Stomach (tissue), 9 donors: ENCODE results near the gene ST6GALNAC3. TPM values are rescaled to one million over a fixed set of nuclear protein-coding genes. Genes with fewer than 3 reads are reported as not detected.
A peak's percentile ranks its signal among the peaks of the same experiment; 100 is the strongest.

Experiments used
- DNase-seq, 2 donors: peaks; one replicate each; pipeline versions ENCODE4 v3.0.0 to v3.0.0-alpha.2; 2013 to 2019
- H3K27ac ChIP-seq, 5 donors: fragments of 200-600 bp in 4 of 5; sonication (generic) in 4 of 5; one replicate each; pipeline ENCODE4 v1.5.1; 2013 to 2019; ENCODE audit warnings: mild to moderate bottlenecking in 1 of 5, moderate library complexity in 1 of 5
- H3K27me3 ChIP-seq, 3 donors: fragments of 200-600 bp; sonication (generic); one replicate each; pipeline ENCODE4 v1.5.1; 2017 to 2019; ENCODE audit warnings: mixed run types in 1 of 3
- H3K36me3 ChIP-seq, 4 donors: fragments of 200-600 bp; sonication (generic); 1 replicate in 3 of 4; 2 replicates in 1 of 4; pipeline ENCODE4 v1.5.1; 2016 to 2019
- H3K4me1 ChIP-seq, 4 donors: fragments of 200-600 bp; sonication (generic); one replicate each; pipeline ENCODE4 v1.5.1; 2016 to 2019
- H3K4me3 ChIP-seq, 4 donors: fragments of 200-600 bp; sonication (generic) in 3 of 4; one replicate each; pipeline ENCODE4 v1.5.1; 2016 to 2019; ENCODE audit warnings: mild to moderate bottlenecking in 1 of 4
- H3K9me3 ChIP-seq, 4 donors: fragments of 200-600 bp; sonication (generic); one replicate each; pipeline ENCODE4 v1.5.1; 2016 to 2019
- CTCF ChIP-seq, 7 experiments: fragments of 450-650 bp in 4 of 7; fragments of 200-600 bp in 3 of 7; sonication (generic) in 3 of 7; IDR thresholded peaks; one replicate each; pipeline ENCODE4 v1.5.1; 2016 to 2019; ENCODE audit warnings: antibody characterized with exemption in 7 of 7, control low read depth in 2 of 7, mild to moderate bottlenecking in 1 of 7
- EP300 ChIP-seq: sonication (generic); formaldehyde crosslinking; IDR thresholded peaks from one replicate; pipeline ENCODE4 v1.6.1; 2017; ENCODE audit warnings: antibody characterized with exemption
- POLR2A ChIP-seq, 4 donors: fragments of 450-650 bp; IDR thresholded peaks; one replicate each; pipeline ENCODE4 v1.6.1; 2016; ENCODE audit warnings: antibody characterized with exemption in 4 of 4, control low read depth in 2 of 4, mild to moderate bottlenecking in 1 of 4, moderate library complexity in 1 of 4
- POLR2AphosphoS5 ChIP-seq, 3 donors: sonication (generic); formaldehyde crosslinking; IDR thresholded peaks; one replicate each; pipeline ENCODE4 v1.6.1; 2016; ENCODE audit warnings: antibody characterized with exemption in 3 of 3
- WGBS, 5 donors: extraction: QIAGEN DNeasy Blood & Tissue Kit in 3 of 5; methylation state at CpG; one replicate each; pipeline versions ENCODE4 v1.1.5 to v1.1.7; 2013 to 2018; 5-methylcytosine and 5-hydroxymethylcytosine counted together
- intact Hi-C: fragments of 100-400 bp; cut with DNase I; formaldehyde crosslinking; loops from one replicate; pipeline ENCODE4 v1.15.1; 2023; ENCODE audit warnings: low total_unique reads
- polyA plus RNA-seq, 3 donors: library from polyadenylated mRNA; stranded (reverse); fragments of 200-250 nt; gene quantifications; one replicate each; pipeline ENCODE4 v1.2.3, GENCODE V29; 2013
- total RNA-seq, 5 donors: library from RNA; depleted of rRNA; stranded (reverse); fragments of >200 nt; gene quantifications; one replicate each; pipeline versions ENCODE4 v1.1.0 to v1.2.3, GENCODE V29; 2014 to 2016
- donor health status: healthy with polysubstance abuse.
- donor health status: Bipolar disorder and iron deficiency.
- donor health status: healthy.

The ST6GALNAC3 gene
- total and polyA plus RNA-seq, 8 donors, result under 0.01 to 21.7 (median 1.2) TPM; not detected in 1

GRCh38 chr1:76669624-76670315, 595.2 kb downstream of the ST6GALNAC3 start:
- intact Hi-C loops, result no loop called here
- TF ChIP-seq POLR2A (IDR thresholded peaks at IDR 0.05), result no peak
- no peak for TF ChIP-seq CTCF (IDR thresholded peaks at IDR 0.05)
- TF ChIP-seq EP300, result no peak
- TF ChIP-seq POLR2AphosphoS5 (IDR thresholded peaks at IDR 0.05), result no peak
- 82 to 89% (median 88%) methylated on average over 3 of the region's 3 CpGs for WGBS, 5 donors

GRCh38 chr1:76674689-76675210, 600.2 kb downstream of the ST6GALNAC3 start:
- no peak for DNase-seq
- TF ChIP-seq CTCF (IDR thresholded peaks at IDR 0.05), result no peak
- TF ChIP-seq POLR2AphosphoS5 (IDR thresholded peaks at IDR 0.05), result no peak
- no peak for TF ChIP-seq EP300
- TF ChIP-seq POLR2A (IDR thresholded peaks at IDR 0.05), result no peak
- Histone ChIP-seq H3K9me3 (no peaks in the 10 kb centered on the region), H3K27me3 (no peaks in the 10 kb centered on the region), H3K4me1 (no peaks in the 10 kb centered on the region), H3K4me3 (no peak overlapping the region), H3K36me3 (no peaks in the 10 kb centered on the region), H3K27ac (no peak overlapping the region)
- intact Hi-C loops, result no loop called here
- WGBS, 5 donors, result 84 to 96% (median 90%) methylated on average over 3 of the region's 3 CpGs

More at GRCh38 chr1:76669624-76670315, 595.2 kb downstream of the ST6GALNAC3 start:
- Histone ChIP-seq H3K9me3 (no peaks in the 10 kb centered on the region), H3K4me3 (no peak overlapping the region), H3K27ac (no peak overlapping the region), H3K27me3 (no peaks in the 10 kb centered on the region), H3K4me1 (no peaks in the 10 kb centered on the region), H3K36me3 (no peaks in the 10 kb centered on the region)
- no peak for DNase-seq

GRCh38 chr1:76677416-76678405, 603.2 kb downstream of the ST6GALNAC3 start:
- no peaks in the 10 kb centered on the region for H3K36me3 ChIP-seq
- no peak for TF ChIP-seq POLR2A (IDR thresholded peaks at IDR 0.05)
- TF ChIP-seq EP300, result no peak
- TF ChIP-seq CTCF (IDR thresholded peaks at IDR 0.05), result no peak
- H3K27me3 ChIP-seq, result no peaks in the 10 kb centered on the region
- H3K9me3 ChIP-seq, result no peaks in the 10 kb centered on the region
- no peak overlapping the region for H3K27ac ChIP-seq
- no peaks in the 10 kb centered on the region for H3K4me1 ChIP-seq
- no peak overlapping the region for H3K4me3 ChIP-seq
- intact Hi-C loops, result no loop called here
- WGBS, 5 donors, result 71 to 78% (median 76%) methylated on average over 5 of the region's 5 CpGs
- peak in 1 of 2 donors; percentile 8 for DNase-seq

- DNase-seq, result no peak
- Histone ChIP-seq H3K36me3 (no peaks in the 10 kb centered on the region), H3K9me3 (no peaks in the 10 kb centered on the region), H3K4me3 (no peak overlapping the region), H3K4me1 (no peaks in the 10 kb centered on the region), H3K27me3 (no peaks in the 10 kb centered on the region), H3K27ac (no peak overlapping the region)
- intact Hi-C loops, result no loop called here
- WGBS, 5 donors, result 76 to 83% (median 81%) methylated on average over 8 of the region's 8 CpGs
- TF ChIP-seq POLR2AphosphoS5 (IDR thresholded peaks at IDR 0.05) (no peak), CTCF (IDR thresholded peaks at IDR 0.05) (no peak), POLR2A (IDR thresholded peaks at IDR 0.05) (no peak), EP300 (no peak)
Observed at GRCh38 chr1:76679534-76680152, 605.1 kb downstream of the ST6GALNAC3 start.
